ENCODE data around the gene WWOX.

The WWOX gene

GRCh38 chr16:78812582-78812981 is 713.1 kb downstream of the WWOX start:
- no peak for DNase-seq (ENCODE audit: low spot score)

DNA sequence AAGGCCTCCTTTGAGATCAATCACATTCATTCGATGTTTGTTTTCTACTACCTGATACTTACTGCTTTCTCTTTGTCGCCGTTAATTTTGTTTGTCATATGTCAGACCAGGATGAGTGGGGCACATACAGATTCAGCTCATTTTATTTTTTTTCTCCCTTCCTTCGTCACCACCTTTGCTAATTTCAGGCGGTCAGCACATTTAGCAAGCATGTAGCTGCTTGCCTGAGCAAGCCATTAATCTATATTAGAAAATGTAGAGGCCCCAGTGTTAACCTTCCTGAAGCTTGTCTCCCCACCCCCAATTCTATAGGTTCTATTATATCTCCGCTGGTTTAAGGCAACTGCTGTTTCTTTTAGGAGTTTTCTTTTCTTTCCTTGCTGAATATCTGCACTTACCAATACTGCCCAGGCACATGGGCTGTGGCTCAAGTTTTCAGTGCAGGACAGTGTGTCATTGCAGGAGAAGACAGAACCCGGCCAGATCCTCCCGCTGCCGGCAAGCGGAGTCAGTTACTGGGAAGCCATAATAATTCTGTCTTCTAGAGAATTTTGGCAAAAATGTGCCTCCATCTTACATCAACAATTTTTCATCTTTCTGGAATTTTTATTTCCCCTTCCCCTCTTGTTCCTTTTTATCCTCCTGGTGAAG is 714.3 kb downstream of the WWOX start:
- no peak for DNase-seq (ENCODE audit: low spot score)

DNA sequence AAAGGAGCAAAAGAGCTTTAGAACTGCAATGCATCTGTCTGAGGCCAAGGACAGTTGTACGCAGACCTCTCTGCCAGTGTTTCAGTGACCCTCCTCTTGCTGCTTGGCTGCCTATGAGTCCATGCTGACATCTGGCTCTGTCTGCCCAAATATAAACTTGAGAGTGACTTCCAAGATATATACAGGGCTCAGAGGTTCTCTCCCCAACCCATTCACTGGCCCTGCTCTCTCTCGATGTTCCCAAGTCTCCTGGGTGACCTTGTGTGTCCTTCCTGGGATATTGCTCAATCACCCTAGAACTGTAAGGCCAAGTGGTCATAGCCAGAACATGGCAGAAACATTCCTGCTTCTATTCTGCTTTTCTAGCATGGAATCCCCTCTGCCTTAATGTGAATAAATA is 716.3 kb downstream of the WWOX start:
- DNase-seq (ENCODE audit: low spot score), result no peak

DNA sequence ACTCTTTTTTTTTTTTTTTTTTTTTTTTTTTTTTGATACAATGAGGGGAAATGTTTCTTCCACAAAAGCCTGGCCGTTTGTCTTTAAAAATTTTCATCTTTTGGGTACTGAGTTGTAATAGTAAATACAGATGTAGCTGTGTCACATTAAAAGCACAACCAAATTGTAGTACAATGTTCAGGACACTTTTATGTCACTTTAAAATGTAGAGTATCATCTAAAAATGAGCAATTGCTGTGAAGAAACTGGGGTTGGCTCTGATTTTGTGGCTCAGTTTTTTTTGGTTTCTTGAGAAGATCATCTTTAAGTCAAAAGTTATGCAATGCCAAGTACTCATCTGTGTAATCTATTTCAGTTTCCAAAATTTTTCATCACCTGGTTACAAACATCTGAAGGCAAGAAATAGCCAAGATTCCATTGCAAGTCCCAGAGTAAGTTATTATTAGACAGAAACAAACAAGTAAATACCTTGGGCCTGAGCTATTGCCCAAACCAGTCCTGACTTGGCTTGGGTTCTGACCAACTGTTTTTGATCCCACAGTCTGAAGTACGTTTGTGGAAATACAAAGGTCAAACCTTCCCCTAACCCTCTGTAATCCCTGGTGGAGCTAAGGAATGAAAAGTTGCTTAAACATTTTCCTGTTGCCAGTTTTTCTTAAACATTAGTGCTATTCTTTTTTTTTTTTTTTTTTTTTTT is 717.2 kb downstream of the WWOX start:
- DNase-seq (ENCODE audit: low spot score), result no peak

DNA sequence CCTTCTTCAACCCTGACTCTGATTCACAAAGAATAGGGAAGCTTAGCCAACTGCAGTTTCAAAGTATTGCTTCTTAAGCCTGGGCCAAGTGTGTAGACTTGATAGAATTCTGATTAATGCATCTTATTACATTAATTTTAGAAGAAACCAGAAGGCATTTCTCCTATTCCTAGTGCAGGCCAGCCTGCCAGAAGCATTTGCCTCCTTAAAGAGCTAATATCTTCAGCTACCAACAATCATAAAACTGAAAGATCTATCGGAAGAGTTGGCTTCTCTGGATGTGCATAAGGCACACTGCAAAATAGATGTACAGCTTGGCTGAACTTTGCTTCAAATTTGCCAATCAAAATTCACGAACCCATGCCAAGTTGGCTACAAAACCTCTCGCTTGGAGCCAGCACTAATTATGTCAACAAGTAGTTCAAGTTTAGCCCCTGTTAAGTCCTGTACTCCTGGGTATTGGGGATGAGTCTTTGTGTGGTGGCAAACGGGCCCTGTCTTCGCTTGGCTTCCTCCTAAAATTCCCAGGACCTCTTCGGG is 717.8 kb downstream of the WWOX start:
- no peak for DNase-seq (ENCODE audit: low spot score)

GRCh38 chr16:78821335-78821734 is 721.9 kb downstream of the WWOX start:
- DNase-seq (ENCODE audit: low spot score), result no peak

DNA sequence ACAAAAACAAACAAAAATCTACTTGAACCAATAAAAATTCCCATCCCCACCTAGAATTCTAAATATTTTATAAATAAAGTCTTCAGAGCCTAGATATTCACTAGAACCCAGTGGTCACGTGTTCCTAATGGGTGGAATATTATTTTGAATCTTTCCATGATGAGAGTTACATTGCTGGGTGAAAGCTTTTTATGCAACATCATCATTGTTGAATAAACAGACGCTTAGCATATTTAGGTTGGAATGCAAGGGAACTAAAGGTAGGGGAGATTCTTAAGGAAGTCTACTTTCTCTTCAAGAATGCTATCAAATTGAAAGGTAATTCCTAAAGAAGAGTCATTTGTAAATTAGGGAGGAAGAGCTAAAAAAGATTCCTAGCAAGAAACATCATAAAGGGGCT is 723.1 kb downstream of the WWOX start:
- no peak for DNase-seq (ENCODE audit: low spot score)

DNA sequence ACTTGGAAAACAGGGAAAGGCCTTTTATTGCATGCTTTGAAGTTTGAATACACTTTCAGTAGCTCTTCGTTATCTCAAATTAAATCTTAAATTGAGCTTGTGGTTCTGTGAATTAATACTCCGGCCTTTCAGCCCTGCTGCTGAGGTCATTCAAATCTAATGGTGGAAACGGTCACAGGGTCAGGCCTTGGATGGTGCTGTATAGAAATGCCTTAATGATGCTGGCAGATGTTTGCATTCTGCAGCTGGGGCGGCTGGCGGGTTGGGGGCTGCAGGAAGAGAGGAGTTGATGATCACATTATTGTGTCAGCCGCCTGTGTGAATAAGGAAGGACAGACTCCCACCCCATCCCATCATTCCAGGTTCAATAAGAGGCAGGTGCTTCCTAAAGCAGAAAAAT is 723.6 kb downstream of the WWOX start:
- DNase-seq (ENCODE audit: low spot score), result no peak

DNA sequence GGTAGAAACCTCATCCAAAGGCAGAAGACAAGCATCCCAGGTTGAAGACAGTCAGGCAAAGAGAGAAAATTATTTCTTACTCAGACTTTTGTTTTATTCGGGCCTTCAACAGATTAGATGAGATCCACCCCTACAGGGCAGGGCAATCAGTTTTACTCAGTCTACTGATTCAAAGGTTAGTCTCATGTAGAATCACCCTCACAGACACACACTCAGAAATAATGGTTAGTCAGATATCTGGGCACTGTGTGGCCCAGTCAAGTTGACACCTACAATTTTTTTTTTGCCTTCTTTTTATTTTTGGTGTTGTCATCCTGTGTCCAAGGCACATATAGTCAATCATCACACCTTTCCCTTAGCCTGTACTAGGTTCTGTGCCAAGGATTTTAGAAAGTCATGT is 729.8 kb downstream of the WWOX start:
- DNase-seq (ENCODE audit: low spot score), result no peak

- no peak for DNase-seq (ENCODE audit: low spot score)
These were observed 731.1 kb downstream of the WWOX start for GRCh38 chr16:78830599-78830998.

DNA sequence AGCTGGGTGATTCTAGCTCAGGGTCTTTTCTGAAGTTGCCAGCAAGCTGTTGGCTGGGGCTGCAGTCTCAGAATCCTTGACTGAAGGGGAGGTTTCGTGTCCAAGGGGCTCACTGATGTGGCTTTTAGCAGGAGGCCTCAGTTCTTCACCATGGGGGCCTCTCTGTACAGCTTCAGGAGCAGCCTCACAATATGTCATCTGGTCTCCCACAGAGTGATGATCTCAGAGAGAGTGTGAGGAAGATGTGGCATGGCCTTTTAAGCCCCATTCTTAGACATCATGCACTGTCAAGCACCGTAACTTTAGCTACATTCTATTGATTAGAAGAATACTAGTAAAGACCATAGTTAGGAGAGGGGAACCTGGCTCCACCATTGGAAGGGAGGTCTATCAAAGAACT is 732.6 kb downstream of the WWOX start:
- no peak for DNase-seq (ENCODE audit: low spot score)

DNA sequence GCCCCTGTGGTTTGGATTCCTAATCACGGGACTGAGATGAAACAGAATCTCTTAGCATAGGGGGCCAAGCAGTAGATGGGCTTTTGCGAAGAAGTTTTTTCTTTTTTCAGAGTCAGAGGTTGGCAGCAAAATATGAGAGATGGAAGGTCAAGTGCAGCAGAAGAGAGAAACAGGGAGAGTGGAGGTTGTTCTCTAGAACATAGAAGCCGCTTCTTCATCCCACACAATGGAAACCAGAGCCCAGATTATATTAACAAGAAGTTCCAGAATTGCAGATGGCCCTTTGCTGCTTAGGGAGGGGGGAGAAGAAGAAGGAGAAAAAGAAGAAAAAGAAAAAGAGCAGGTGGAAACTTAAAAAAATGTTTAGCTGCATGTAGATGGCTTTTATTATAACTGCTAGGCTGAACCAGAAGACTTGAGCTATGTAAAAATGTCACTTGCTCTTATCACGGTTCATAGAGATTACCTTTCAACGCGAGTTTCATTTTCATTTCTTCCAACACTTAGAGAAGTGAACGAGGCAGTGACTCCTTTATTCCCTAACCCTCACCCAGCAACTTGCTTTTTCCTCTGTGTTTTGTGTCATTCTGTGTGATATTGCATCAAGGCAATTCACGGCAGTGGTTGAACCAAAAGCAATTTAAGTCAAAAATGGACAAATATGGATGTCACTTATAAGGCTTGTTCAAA is 737.5 kb downstream of the WWOX start:
- DNase-seq (ENCODE audit: low spot score), result no peak

- DNase-seq (ENCODE audit: low spot score), result no peak
These were observed 738.3 kb downstream of the WWOX start for GRCh38 chr16:78837706-78838105.

- no peak for DNase-seq (ENCODE audit: low spot score)
These were observed 738.8 kb downstream of the WWOX start for GRCh38 chr16:78838276-78838675.

DNA sequence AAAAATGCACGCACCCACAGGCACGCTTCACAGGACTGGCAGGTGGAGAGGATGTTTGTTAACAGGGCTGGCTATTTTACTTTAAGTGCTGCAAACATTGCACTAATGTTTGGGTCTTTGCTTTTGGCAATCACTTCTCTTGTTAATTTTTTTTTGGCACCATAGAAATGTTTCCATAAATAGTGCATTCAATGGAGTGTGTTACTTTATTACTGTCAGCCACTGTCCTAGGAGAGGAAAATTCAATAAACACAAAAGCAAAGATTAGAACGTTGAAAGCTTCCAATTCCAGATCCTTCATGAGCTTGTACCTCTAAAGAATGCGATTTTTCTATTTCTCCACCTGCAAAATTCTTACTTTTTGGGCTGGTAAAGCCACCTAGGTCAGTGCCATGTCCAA is 743.5 kb downstream of the WWOX start:
- no peak for DNase-seq (ENCODE audit: low spot score)

DNA sequence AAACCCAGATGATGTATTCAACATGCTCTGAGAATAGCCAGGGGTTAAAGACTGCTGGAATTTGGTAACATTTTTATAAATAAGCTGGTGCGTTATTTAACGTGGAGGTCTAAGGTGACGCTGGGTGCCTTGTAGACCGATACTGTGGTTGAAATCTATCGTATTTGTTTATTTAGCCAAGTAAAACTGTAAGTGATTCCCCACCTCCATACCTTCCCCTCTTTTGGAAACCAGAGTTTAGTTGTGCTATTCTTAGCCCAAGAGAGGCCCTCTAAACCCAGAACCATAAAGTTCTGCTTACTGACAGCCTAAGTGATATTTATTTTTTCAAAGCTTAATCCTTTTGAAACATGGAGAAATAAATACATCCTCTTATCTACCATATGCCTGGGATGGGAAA is 744.5 kb downstream of the WWOX start:
- no peak for DNase-seq (ENCODE audit: low spot score)

DNA sequence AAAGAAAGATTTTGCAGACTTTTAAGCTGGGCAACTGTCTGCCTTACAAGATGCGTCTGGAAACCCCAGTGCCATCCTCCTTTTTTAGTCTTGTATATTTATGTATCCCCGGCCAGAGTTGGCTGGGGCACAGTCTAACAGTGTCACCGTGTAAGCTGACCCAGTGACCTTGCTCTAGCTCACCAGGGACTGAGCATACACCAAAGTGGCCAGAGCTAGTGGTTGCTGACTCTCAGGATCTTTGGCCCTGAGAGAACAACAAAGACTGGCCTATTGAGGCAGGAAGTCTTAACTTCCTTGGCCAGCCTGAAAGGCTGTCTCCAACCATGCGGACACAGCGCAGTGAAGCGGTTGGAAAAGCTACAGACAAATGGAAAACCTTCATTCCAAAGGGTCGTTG is 745.2 kb downstream of the WWOX start:
- no peak for DNase-seq (ENCODE audit: low spot score)

DNA sequence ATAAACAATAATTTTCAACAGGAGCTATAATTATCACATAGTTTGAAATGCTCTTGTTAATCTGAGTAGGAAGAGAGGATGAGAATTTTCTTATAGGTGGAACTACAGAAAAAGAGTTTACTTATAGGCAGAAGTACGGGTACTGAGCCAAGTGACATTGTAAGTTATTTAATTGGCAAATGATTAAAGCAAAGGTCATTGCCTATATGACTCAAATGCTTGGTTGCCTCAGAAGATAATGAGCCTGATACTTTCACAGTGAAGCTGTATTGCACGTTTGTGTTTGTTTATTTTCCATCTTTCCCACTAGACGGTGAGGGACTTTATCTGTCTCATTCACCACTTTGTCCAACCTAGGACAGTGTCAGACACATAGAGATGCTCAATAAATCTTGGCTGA is 751.8 kb downstream of the WWOX start:
- DNase-seq (ENCODE audit: low spot score), result no peak

GRCh38 chr16:78852081-78852635 is 752.7 kb downstream of the WWOX start:
- no peak for DNase-seq (ENCODE audit: low spot score)

DNA sequence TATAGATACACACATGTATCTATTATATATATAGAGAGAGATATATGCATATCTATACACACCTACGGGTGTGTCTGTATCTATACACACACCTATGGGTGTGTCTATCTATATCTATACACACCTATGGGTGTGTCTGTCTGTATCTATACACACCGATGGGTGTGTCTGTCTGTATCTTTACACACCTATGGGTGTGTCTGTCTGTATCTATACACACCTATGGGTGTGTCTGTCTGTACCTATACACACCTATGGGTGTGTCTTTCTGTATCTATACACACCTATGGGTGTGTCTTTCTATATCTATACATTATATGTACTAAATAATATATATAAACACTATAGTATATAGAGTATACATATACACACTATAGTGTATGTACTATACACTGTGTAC is 762.6 kb downstream of the WWOX start:
- DNase-seq (ENCODE audit: low spot score), result no peak

- no peak for DNase-seq (ENCODE audit: low spot score)
These were observed 767.1 kb downstream of the WWOX start for GRCh38 chr16:78866521-78866920.

GRCh38 chr16:78869492-78869891 is 770.0 kb downstream of the WWOX start:
- DNase-seq (ENCODE audit: low spot score), result no peak

DNA sequence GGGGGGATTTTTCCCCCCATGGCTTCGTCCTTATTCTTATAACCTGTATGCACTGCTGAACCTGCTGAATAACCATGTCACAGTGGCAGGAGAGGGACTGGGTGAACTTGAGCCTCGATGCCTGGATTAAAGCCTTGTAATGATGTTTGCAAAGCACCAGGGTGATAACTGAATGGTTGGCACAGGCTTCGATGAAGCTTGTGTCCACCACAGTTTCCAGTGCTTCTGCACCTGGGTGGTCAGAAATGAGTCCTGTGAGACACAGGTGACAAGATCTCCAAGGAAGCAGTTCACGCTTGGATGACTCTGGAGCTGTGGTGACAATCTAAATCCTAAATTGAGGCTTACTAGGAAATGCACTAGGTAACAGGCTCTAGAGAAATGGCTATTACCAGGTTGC is 771.8 kb downstream of the WWOX start:
- no peak for DNase-seq (ENCODE audit: low spot score)
